Fibroblast of lung (primary cell): ENCODE measurements around the gene SWT1.

Experiments
- CTCF ChIP-seq, 2 donors: IDR thresholded peaks in 1 of 2; conservative IDR thresholded peaks in 1 of 2; 1 replicate in 1 of 2; 2 replicates in 1 of 2; pipeline ENCODE4 v1.5.1; 2011 to 2012; ENCODE audit warnings: low read length in 2 of 2, control low read depth in 1 of 2, inconsistent platforms in 1 of 2, low read depth in 1 of 2, mild to moderate bottlenecking in 1 of 2
- EZH2 ChIP-seq: IDR thresholded peaks from 2 replicates; pipeline ENCODE4 v1.5.1; 2012; ENCODE audit warnings: low read length, control low read depth, mild to moderate bottlenecking; ENCODE audit errors: missing control alignments

- TF ChIP-seq CTCF (conservative IDR thresholded peaks at IDR 0.05 in 1 of 2, IDR thresholded peaks at IDR 0.05 in 1 of 2; ENCODE audit: low read depth in 1 of 2, low read length in 2 of 2): no peak
- no peak for TF ChIP-seq EZH2
These were observed 152.6 kb downstream of the SWT1 start for GRCh38 chr1:185309566-185309965.
